ENCODE results near the gene ABCB10. TPM values are rescaled to one million over a fixed set of nuclear protein-coding genes. Genes with fewer than 3 reads are reported as not detected.

The ABCB10 gene
- total and polyA plus RNA-seq, 2 experiments from 2014 or later: 7.6 to 25.2 TPM

- Histone ChIP-seq H4K20me1 (ENCODE audit: insufficient read depth) (no peaks in the 10 kb centered on the region), H3F3A (ENCODE audit: insufficient read depth) (no peaks in the 10 kb centered on the region), H3K27me3 (replicated peaks; ENCODE audit: insufficient read depth) (no peaks in the 10 kb centered on the region), H3K4me3 (peak overlapping the region; percentile 81), H3K9me3 (ENCODE audit: low read depth) (no peaks in the 10 kb centered on the region), H2AFZ (peak overlapping the region; percentile 87; the same call in 1 of the 2 replicates), H3K79me2 (ENCODE audit: insufficient read depth) (peaks cover 47% of the 10 kb centered on the region), H3K9me2 (ENCODE audit: insufficient read depth) (no peaks in the 10 kb centered on the region), H3K4me2 (ENCODE audit: unreplicated experiment) (peak overlapping the region; percentile 95), H3K9ac (peak overlapping the region; percentile 95), H3K4me1 (ENCODE audit: insufficient read depth) (peaks cover 12% of the 10 kb centered on the region), H3K36me3 (ENCODE audit: low read depth) (no peaks in the 10 kb centered on the region; the same call in 1 of the 2 replicates), H3K27ac (no peak overlapping the region)
- DNase-seq: no peak
- WGBS, 2 experiments (ENCODE audit: low coverage in 1 of 2, low lambda C conversion rate in 2 of 2, missing lambda C conversion rate in 2 of 2): 73 to 83% methylated on average over 8 of the region's 8 CpGs
- TF ChIP-seq EZH2 (IDR thresholded peaks at IDR 0.05; ENCODE audit: insufficient read depth, poor library complexity, severe bottlenecking) (no peak), EZH2phosphoT487 (IDR thresholded peaks at IDR 0.05; ENCODE audit: insufficient read depth, low read depth) (no peak)
- in situ Hi-C loops (cut with MboI): no loop called here
Observed at GRCh38 chr1:229506633-229507032, 51.9 kb downstream of the ABCB10 start.

GRCh38 chr1:229495782-229496181 is 62.7 kb downstream of the ABCB10 start:
- 60 to 64% methylated on average over 2 of the region's 2 CpGs for WGBS, 2 experiments (ENCODE audit: low coverage in 1 of 2, low lambda C conversion rate in 2 of 2, missing lambda C conversion rate in 2 of 2)
- Histone ChIP-seq H2AFZ (no peak overlapping the region), H4K20me1 (ENCODE audit: insufficient read depth) (no peaks in the 10 kb centered on the region), H3K27ac (no peak overlapping the region), H3K9me3 (ENCODE audit: low read depth) (no peaks in the 10 kb centered on the region), H3K36me3 (ENCODE audit: low read depth) (peaks cover 62% of the 10 kb centered on the region), H3K4me3 (no peak overlapping the region), H3K79me2 (ENCODE audit: insufficient read depth) (no peaks in the 10 kb centered on the region), H3K27me3 (replicated peaks; ENCODE audit: insufficient read depth) (no peaks in the 10 kb centered on the region), H3K4me2 (ENCODE audit: unreplicated experiment) (no peak overlapping the region), H3F3A (ENCODE audit: insufficient read depth) (no peaks in the 10 kb centered on the region), H3K9ac (no peak overlapping the region), H3K9me2 (ENCODE audit: insufficient read depth) (no peaks in the 10 kb centered on the region), H3K4me1 (ENCODE audit: insufficient read depth) (no peaks in the 10 kb centered on the region)
- TF ChIP-seq EZH2phosphoT487 (IDR thresholded peaks at IDR 0.05; ENCODE audit: insufficient read depth, low read depth): no peak
- TF ChIP-seq EZH2 (IDR thresholded peaks at IDR 0.05; ENCODE audit: insufficient read depth, poor library complexity, severe bottlenecking): no peak
- DNase-seq: peak; percentile 7
- in situ Hi-C loops (cut with MboI): no loop called here

- Histone ChIP-seq H3F3A (ENCODE audit: insufficient read depth) (peaks cover 5% of the 10 kb centered on the region; the same call in 1 of the 2 replicates), H3K4me2 (ENCODE audit: unreplicated experiment) (no peak overlapping the region), H2AFZ (no peak overlapping the region), H3K4me3 (no peak overlapping the region), H3K27me3 (replicated peaks; ENCODE audit: insufficient read depth) (no peaks in the 10 kb centered on the region), H3K27ac (no peak overlapping the region), H3K9me2 (ENCODE audit: insufficient read depth) (no peaks in the 10 kb centered on the region), H3K9ac (no peak overlapping the region), H4K20me1 (ENCODE audit: insufficient read depth) (no peaks in the 10 kb centered on the region), H3K9me3 (ENCODE audit: low read depth) (no peaks in the 10 kb centered on the region), H3K4me1 (ENCODE audit: insufficient read depth) (no peaks in the 10 kb centered on the region), H3K36me3 (ENCODE audit: low read depth) (peaks cover 46% of the 10 kb centered on the region), H3K79me2 (ENCODE audit: insufficient read depth) (no peaks in the 10 kb centered on the region)
- no peak for TF ChIP-seq EZH2 (IDR thresholded peaks at IDR 0.05; ENCODE audit: insufficient read depth, poor library complexity, severe bottlenecking)
- no peak for TF ChIP-seq EZH2phosphoT487 (IDR thresholded peaks at IDR 0.05; ENCODE audit: insufficient read depth, low read depth)
- in situ Hi-C loops (cut with MboI): loop anchor here (10.0 kb wide), 1 partner anchor 232 kb away; no protein-coding TSS in a partner anchor
- 97% methylated on average over 1 of the region's 1 CpG for WGBS, 2 experiments (ENCODE audit: low coverage in 1 of 2, low lambda C conversion rate in 2 of 2, missing lambda C conversion rate in 2 of 2)
- DNase-seq: no peak
Observed at GRCh38 chr1:229487181-229487580, 71.3 kb downstream of the ABCB10 start.

- no peaks in the 10 kb centered on the region for H4K20me1 ChIP-seq (ENCODE audit: insufficient read depth)
- in situ Hi-C loops (cut with MboI): loop anchor here (10.0 kb wide), 1 partner anchor 231 kb away; no protein-coding TSS in a partner anchor
- H3K36me3 ChIP-seq (ENCODE audit: low read depth): peaks cover 40% of the 10 kb centered on the region
- H3K27ac ChIP-seq: no peak overlapping the region
- no peaks in the 10 kb centered on the region for H3K9me2 ChIP-seq (ENCODE audit: insufficient read depth)
- H3K4me3 ChIP-seq: no peak overlapping the region
- H3K4me1 ChIP-seq (ENCODE audit: insufficient read depth): no peaks in the 10 kb centered on the region
- no peaks in the 10 kb centered on the region for H3K27me3 ChIP-seq (replicated peaks; ENCODE audit: insufficient read depth)
- TF ChIP-seq EZH2phosphoT487 (IDR thresholded peaks at IDR 0.05; ENCODE audit: insufficient read depth, low read depth): no peak
- no peak overlapping the region for H2AFZ ChIP-seq
- H3K79me2 ChIP-seq (ENCODE audit: insufficient read depth): no peaks in the 10 kb centered on the region
- peaks cover 5% of the 10 kb centered on the region; the same call in 1 of the 2 replicates for H3F3A ChIP-seq (ENCODE audit: insufficient read depth)
- 94 to 95% methylated on average over 1 of the region's 1 CpG for WGBS, 2 experiments (ENCODE audit: low coverage in 1 of 2, low lambda C conversion rate in 2 of 2, missing lambda C conversion rate in 2 of 2)
- H3K9me3 ChIP-seq (ENCODE audit: low read depth): no peaks in the 10 kb centered on the region
- no peak for DNase-seq
- no peak overlapping the region for H3K4me2 ChIP-seq (ENCODE audit: unreplicated experiment)
- H3K9ac ChIP-seq: no peak overlapping the region
Observed at GRCh38 chr1:229485318-229485717, 73.2 kb downstream of the ABCB10 start.
